Effector memory CD4-positive, alpha-beta T cell (primary cell): ENCODE data around the gene PPM1D.
"Not testable (repeated sequence)": the region's sequence is repeated elsewhere in the genome, so short reads cannot be mapped to it uniquely, and the experiment has no call there.

Source experiments
- DNase-seq, 3 donors: peaks; one replicate each; pipeline ENCODE4 v3.0.0-alpha.2; 2020
- H3K27ac ChIP-seq: 2 replicates; pipeline ENCODE4 v1.7.0; 2013; ENCODE audit warnings: mild to moderate bottlenecking, low read length, moderate library complexity; ENCODE audit not compliant: insufficient read depth, poor library complexity, severe bottlenecking
- H3K27me3 ChIP-seq: replicated peaks from 2 replicates; pipeline ENCODE4 v1.7.0; 2013; ENCODE audit warnings: mild to moderate bottlenecking, low read length; ENCODE audit not compliant: insufficient read depth, control insufficient read depth, poor library complexity, severe bottlenecking
- H3K36me3 ChIP-seq: 2 replicates; pipeline ENCODE4 v1.7.0; 2013; ENCODE audit warnings: mild to moderate bottlenecking, low read length, moderate library complexity; ENCODE audit not compliant: control insufficient read depth, insufficient read depth
- H3K4me1 ChIP-seq: 2 replicates; pipeline ENCODE4 v1.7.0; 2013; ENCODE audit warnings: low read length, mild to moderate bottlenecking; ENCODE audit not compliant: control insufficient read depth, insufficient read depth, poor library complexity, severe bottlenecking
- H3K4me3 ChIP-seq: 2 replicates; pipeline ENCODE4 v1.7.0; 2013; ENCODE audit warnings: low read length, low read depth, mild to moderate bottlenecking; ENCODE audit not compliant: insufficient read depth, poor library complexity, severe bottlenecking
- H3K9me3 ChIP-seq: 2 replicates; pipeline ENCODE4 v1.7.0; 2013; ENCODE audit warnings: mild to moderate bottlenecking, low read length, moderate library complexity; ENCODE audit not compliant: control insufficient read depth

Gene PPM1D

GRCh38 chr17:60593441-60594036 lies 6.5 kb upstream of the PPM1D start:
- H3K36me3 ChIP-seq, H3K27ac ChIP-seq, H3K9me3 ChIP-seq, H3K4me1 ChIP-seq, H3K27me3 ChIP-seq, H3K4me3 ChIP-seq, DNase-seq: not testable (repeated sequence)

GRCh38 chr17:60594170-60594569 lies 5.8 kb upstream of the PPM1D start:
- H3K9me3 ChIP-seq, H3K4me1 ChIP-seq, H3K4me3 ChIP-seq, DNase-seq, H3K27ac ChIP-seq, H3K36me3 ChIP-seq, H3K27me3 ChIP-seq: not testable (repeated sequence)

- Histone ChIP-seq H3K9me3 (no peaks in the 10 kb centered on the region), H3K36me3 (no peaks in the 10 kb centered on the region), H3K27ac (no peak overlapping the region), H3K4me1 (no peaks in the 10 kb centered on the region), H3K4me3 (no peak overlapping the region), H3K27me3 (no peaks in the 10 kb centered on the region)
- no peak for DNase-seq
Measured at GRCh38 chr17:60594734-60595133, 5.3 kb upstream of the PPM1D start.

- H3K9me3 ChIP-seq = no peaks in the 10 kb centered on the region
- H3K36me3 ChIP-seq = no peaks in the 10 kb centered on the region
- no peaks in the 10 kb centered on the region for H3K27me3 ChIP-seq
- DNase-seq = no peak
- H3K27ac ChIP-seq = no peak overlapping the region
- no peak overlapping the region for H3K4me3 ChIP-seq
- H3K4me1 ChIP-seq = no peaks in the 10 kb centered on the region
Measured at GRCh38 chr17:60597297-60597696, 2.7 kb upstream of the PPM1D start.

GRCh38 chr17:60598001-60598736 lies 1.8 kb upstream of the PPM1D start:
- H3K4me3 ChIP-seq = no peak overlapping the region

GRCh38 chr17:60599220-60599619 lies 773 bp upstream of the PPM1D start:
- Histone ChIP-seq H3K9me3 (no peaks in the 10 kb centered on the region), H3K4me3 (peak overlapping the region; percentile 86), H3K27me3 (no peaks in the 10 kb centered on the region), H3K27ac (peak overlapping the region; percentile 92), H3K4me1 (peaks cover 4% of the 10 kb centered on the region), H3K36me3 (no peaks in the 10 kb centered on the region)
- DNase-seq = no peak

More at GRCh38 chr17:60598001-60598736, 1.8 kb upstream of the PPM1D start:
- no peak for DNase-seq
- Histone ChIP-seq H3K27ac (no peak overlapping the region), H3K4me1 (peaks cover 4% of the 10 kb centered on the region), H3K27me3 (no peaks in the 10 kb centered on the region), H3K36me3 (no peaks in the 10 kb centered on the region), H3K9me3 (no peaks in the 10 kb centered on the region)

- no peaks in the 10 kb centered on the region for H3K27me3 ChIP-seq
- H3K27ac ChIP-seq = peak overlapping the region; percentile 92
- H3K36me3 ChIP-seq = no peaks in the 10 kb centered on the region
- no peaks in the 10 kb centered on the region for H3K9me3 ChIP-seq
- peak; percentile 13 to 60 (median 43) for DNase-seq
- H3K4me3 ChIP-seq = peak overlapping the region; percentile 86
- peaks cover 4% of the 10 kb centered on the region for H3K4me1 ChIP-seq
Measured at GRCh38 chr17:60600490-60601446, 775 bp downstream of the PPM1D start.

GRCh38 chr17:60601447-60602384 lies 1.7 kb downstream of the PPM1D start:
- H3K27me3 ChIP-seq = no peaks in the 10 kb centered on the region
- peak in 2 of 3 donors; percentile 5 to 12 for DNase-seq
- no peaks in the 10 kb centered on the region for H3K36me3 ChIP-seq
- H3K4me1 ChIP-seq = peaks cover 4% of the 10 kb centered on the region
- H3K4me3 ChIP-seq = peak overlapping the region; percentile 86
- H3K9me3 ChIP-seq = no peaks in the 10 kb centered on the region
- H3K27ac ChIP-seq = peak overlapping the region; percentile 92

- peaks cover 4% of the 10 kb centered on the region for H3K4me1 ChIP-seq
- no peaks in the 10 kb centered on the region for H3K9me3 ChIP-seq
- H3K27me3 ChIP-seq = no peaks in the 10 kb centered on the region
- no peak for DNase-seq
- H3K4me3 ChIP-seq = peak overlapping the region; percentile 86
- no peaks in the 10 kb centered on the region for H3K36me3 ChIP-seq
- H3K27ac ChIP-seq = no peak overlapping the region
Measured at GRCh38 chr17:60602385-60602742, 2.4 kb downstream of the PPM1D start.
